Aorta (tissue), 5 donors: Measurements from ENCODE around the gene GCGR. TPM values are rescaled to one million over a fixed set of nuclear protein-coding genes. Genes with fewer than 3 reads are reported as not detected.

ENCODE experiments used
- ATAC-seq: fragments of 200-7000 bp; cut with Tn5 transposase; one replicate; pipeline ENCODE4 v1.9.1; 2022; ENCODE audit warnings: moderate library complexity; ENCODE audit not compliant: low FRiP score
- DNase-seq, 2 donors: peaks; one replicate each; pipeline ENCODE4 v3.0.0-alpha.2; 2020
- H3K27ac ChIP-seq, 2 donors: one replicate each; pipeline ENCODE4 v1.5.1; 2013; ENCODE audit warnings: low read length in 2 of 2, mild to moderate bottlenecking in 2 of 2, moderate library complexity in 2 of 2, control low read depth in 1 of 2, inconsistent platforms in 1 of 2, low read depth in 1 of 2
- H3K27me3 ChIP-seq, 2 donors: one replicate each; pipeline ENCODE4 v1.6.1; 2013; ENCODE audit warnings: control low read depth in 1 of 2, low read length in 1 of 2, mild to moderate bottlenecking in 1 of 2, moderate library complexity in 1 of 2; ENCODE audit not compliant: insufficient read depth in 2 of 2, control insufficient read depth in 1 of 2
- H3K36me3 ChIP-seq, 2 donors: one replicate each; pipeline ENCODE4 v1.6.1; 2013; ENCODE audit warnings: control low read depth in 1 of 2, low read length in 1 of 2, mild to moderate bottlenecking in 1 of 2; ENCODE audit not compliant: insufficient read depth in 2 of 2, control insufficient read depth in 1 of 2
- H3K4me1 ChIP-seq, 2 donors: one replicate each; pipeline ENCODE4 v1.6.1; 2013; ENCODE audit warnings: low read length in 2 of 2, control low read depth in 1 of 2, mild to moderate bottlenecking in 1 of 2, moderate library complexity in 1 of 2; ENCODE audit not compliant: insufficient read depth in 2 of 2, control insufficient read depth in 1 of 2
- H3K4me3 ChIP-seq, 2 donors: one replicate each; pipeline ENCODE4 v1.5.1; 2013; ENCODE audit warnings: low read length in 2 of 2, control low read depth in 1 of 2, mild to moderate bottlenecking in 1 of 2
- H3K9me3 ChIP-seq: one replicate; pipeline ENCODE4 v1.6.1; 2013; ENCODE audit warnings: mild to moderate bottlenecking, low read length; ENCODE audit not compliant: control insufficient read depth
- WGBS, 2 donors: extraction: QIAGEN DNeasy Blood & Tissue Kit; methylation state at CpG; one replicate each; pipeline ENCODE4 v1.1.7; 2013; 5-methylcytosine and 5-hydroxymethylcytosine counted together
- intact Hi-C, 2 donors: fragments of 100-400 bp; cut with DNase I; formaldehyde crosslinking; loops; one replicate each; pipeline versions ENCODE4 v1.14.2 to v1.15.0; 2022
- polyA plus RNA-seq, 2 donors: library from polyadenylated mRNA; stranded (reverse); fragments of 200-250 nt; gene quantifications; one replicate each; pipeline ENCODE4 v1.2.3, GENCODE V29; 2013
- total RNA-seq, 2 donors: library from RNA; stranded (reverse); fragmentation: NEBNext Ultra II Directional; extraction: Animal tissue kit (Norgen Biotek cat#: 25700); gene quantifications; one replicate each; pipeline ENCODE4 v1.2.1, GENCODE V29; 2021
- donor health status: healthy with polysubstance abuse.
- donor health status: Bipolar disorder and iron deficiency.
- donor health status: DM: no; HTN: no; CAD: no.
- donor health status: DM: no; HTN: no; CAD: no.
- donor health status: DM: yes; HTN: yes; CAD: no.

GCGR gene
- total and polyA plus RNA-seq, 4 donors, result 0.39 to 0.63 TPM; not detected in 2

- no peak for DNase-seq
- H3K27ac ChIP-seq, result no peak overlapping the region
- peaks cover 3 to 4% of the 10 kb centered on the region in 2 donors for H3K4me1 ChIP-seq
- H3K36me3 ChIP-seq, result peaks cover 0 to 3% of the 10 kb centered on the region in 2 donors
- 75 to 78% methylated on average over 6 of the region's 6 CpGs for WGBS, 2 donors
- no peaks in the 10 kb centered on the region for H3K9me3 ChIP-seq
- H3K4me3 ChIP-seq, result no peak overlapping the region
- intact Hi-C loops, result loop anchor here in 1 of 2 donors (5.0 kb wide), 1 partner anchor 41 kb away; no protein-coding TSS in a partner anchor
- ATAC-seq, result no peak
- peaks cover 0 to 13% of the 10 kb centered on the region in 2 donors for H3K27me3 ChIP-seq
These were observed 59.2 kb downstream of the GCGR start for GRCh38 chr17:81863123-81863675.

Other genes with a start within 250 kb of the GCGR start
- 10 to 100 TPM; 74.4 to 94.3 TPM for gene NPLOC4, start 167.0 kb upstream of the GCGR start, total RNA-seq
- 10 to 100 TPM; 26.7 to 66.8 TPM for gene NPLOC4, start 167.0 kb upstream of the GCGR start, polyA plus RNA-seq
- gene TSPAN10, start 167.0 kb upstream of the GCGR start, total RNA-seq, result under 1 TPM; 0.29 to 0.66 TPM
- gene TSPAN10, start 167.0 kb upstream of the GCGR start, polyA plus RNA-seq, result under 1 TPM; 0.25 to 0.28 TPM
- gene PDE6G, start 147.6 kb upstream of the GCGR start, total RNA-seq, result under 1 TPM in 1 of 2 donors, not detected in 1; 0.58 TPM
- gene PDE6G, start 147.6 kb upstream of the GCGR start, polyA plus RNA-seq, result under 1 TPM in 1 of 2 donors, not detected in 1; 0.43 TPM
- gene OXLD1, start 137.5 kb upstream of the GCGR start, total RNA-seq, result 10 to 100 TPM; 14.0 to 20.0 TPM
- gene OXLD1, start 137.5 kb upstream of the GCGR start, polyA plus RNA-seq, result 10 to 100 TPM; 24.8 to 59.3 TPM
- gene CCDC137, start 137.4 kb upstream of the GCGR start, total RNA-seq, result 10 to 100 TPM; 13.0 to 13.4 TPM
- 10 to 100 TPM in 1 of 2 donors, 1 to 10 TPM in 1; 7.9 to 13.7 TPM for gene CCDC137, start 137.4 kb upstream of the GCGR start, polyA plus RNA-seq
- gene ARL16, start 120.4 kb upstream of the GCGR start, total RNA-seq, result 10 to 100 TPM; 20.5 to 29.7 TPM
- gene ARL16, start 120.4 kb upstream of the GCGR start, polyA plus RNA-seq, result 10 to 100 TPM; 38.4 to 87.4 TPM
- 10 to 100 TPM; 88.1 to 88.7 TPM for gene HGS, start 120.1 kb upstream of the GCGR start, total RNA-seq
- gene HGS, start 120.1 kb upstream of the GCGR start, polyA plus RNA-seq, result 100 to 1,000 TPM in 1 of 2 donors, 10 to 100 TPM in 1; 49.1 to 277 TPM
- gene MRPL12, start 100.8 kb upstream of the GCGR start, total RNA-seq, result 10 to 100 TPM; 21.1 to 27.1 TPM
- 10 to 100 TPM; 40.1 to 57.7 TPM for gene MRPL12, start 100.8 kb upstream of the GCGR start, polyA plus RNA-seq
- 1 to 10 TPM; 2.1 to 3.0 TPM for gene SLC25A10, start 91.9 kb upstream of the GCGR start, total RNA-seq
- 1 to 10 TPM; 2.9 to 6.4 TPM for gene SLC25A10, start 91.9 kb upstream of the GCGR start, polyA plus RNA-seq
- 100 to 1,000 TPM in 1 of 2 donors, 10 to 100 TPM in 1; 93.5 to 105 TPM for gene MCRIP1, start 29.1 kb downstream of the GCGR start, total RNA-seq
- gene MCRIP1, start 29.1 kb downstream of the GCGR start, polyA plus RNA-seq, result 100 to 1,000 TPM; 158 to 310 TPM
- not detected for gene PPP1R27, start 30.9 kb downstream of the GCGR start, total RNA-seq
- under 1 TPM in 1 of 2 donors, not detected in 1; 0.41 TPM for gene PPP1R27, start 30.9 kb downstream of the GCGR start, polyA plus RNA-seq
- gene P4HB, start 56.4 kb downstream of the GCGR start, total RNA-seq, result 100 to 1,000 TPM; 407 to 436 TPM
- 100 to 1,000 TPM; 275 to 537 TPM for gene P4HB, start 56.4 kb downstream of the GCGR start, polyA plus RNA-seq
- gene ARHGDIA, start 67.2 kb downstream of the GCGR start, total RNA-seq, result 100 to 1,000 TPM; 303 to 422 TPM
- 100 to 1,000 TPM; 163 to 310 TPM for gene ARHGDIA, start 67.2 kb downstream of the GCGR start, polyA plus RNA-seq
- gene ALYREF, start 87.4 kb downstream of the GCGR start, total RNA-seq, result 10 to 100 TPM; 38.6 to 43.3 TPM
- 10 to 100 TPM; 29.7 to 36.1 TPM for gene ALYREF, start 87.4 kb downstream of the GCGR start, polyA plus RNA-seq
- 10 to 100 TPM; 65.6 to 80.1 TPM for gene ANAPC11, start 87.6 kb downstream of the GCGR start, total RNA-seq
- gene ANAPC11, start 87.6 kb downstream of the GCGR start, polyA plus RNA-seq, result 100 to 1,000 TPM; 190 to 195 TPM
- gene NPB, start 98.1 kb downstream of the GCGR start, total RNA-seq, result 1 to 10 TPM in 1 of 2 donors, under 1 TPM in 1; 0.58 to 1.0 TPM
- 1 to 10 TPM in 1 of 2 donors, not detected in 1; 2.4 TPM for gene NPB, start 98.1 kb downstream of the GCGR start, polyA plus RNA-seq
- gene PCYT2, start 107.2 kb downstream of the GCGR start, total RNA-seq, result 10 to 100 TPM; 14.6 to 20.8 TPM
- gene PCYT2, start 107.2 kb downstream of the GCGR start, polyA plus RNA-seq, result 10 to 100 TPM; 30.1 to 33.2 TPM
- 10 to 100 TPM; 18.6 to 21.6 TPM for gene SIRT7, start 114.0 kb downstream of the GCGR start, total RNA-seq
- gene SIRT7, start 114.0 kb downstream of the GCGR start, polyA plus RNA-seq, result 10 to 100 TPM in 1 of 2 donors, 1 to 10 TPM in 1; 8.5 to 43.1 TPM
- 10 to 100 TPM; 29.4 to 38.6 TPM for gene MAFG, start 123.6 kb downstream of the GCGR start, total RNA-seq
- gene MAFG, start 123.6 kb downstream of the GCGR start, polyA plus RNA-seq, result 10 to 100 TPM in 1 of 2 donors, 1 to 10 TPM in 1; 9.9 to 16.0 TPM
- gene PYCR1, start 133.2 kb downstream of the GCGR start, total RNA-seq, result 10 to 100 TPM in 1 of 2 donors, 1 to 10 TPM in 1; 9.4 to 23.4 TPM
- 1 to 10 TPM; 4.3 to 6.4 TPM for gene PYCR1, start 133.2 kb downstream of the GCGR start, polyA plus RNA-seq
- not detected for gene MYADML2, start 143.1 kb downstream of the GCGR start, total RNA-seq
- not detected for gene MYADML2, start 143.1 kb downstream of the GCGR start, polyA plus RNA-seq
- under 1 TPM in 1 of 2 donors, not detected in 1; 0.60 TPM for gene NOTUM, start 157.0 kb downstream of the GCGR start, total RNA-seq
- 1 to 10 TPM in 1 of 2 donors, not detected in 1; 1.0 TPM for gene NOTUM, start 157.0 kb downstream of the GCGR start, polyA plus RNA-seq
- gene ASPSCR1, start 173.5 kb downstream of the GCGR start, total RNA-seq, result 10 to 100 TPM; 30.3 to 30.5 TPM
- 100 to 1,000 TPM in 1 of 2 donors, 10 to 100 TPM in 1; 15.0 to 108 TPM for gene ASPSCR1, start 173.5 kb downstream of the GCGR start, polyA plus RNA-seq
- gene CENPX, start 218.7 kb downstream of the GCGR start, total RNA-seq, result 10 to 100 TPM; 31.0 to 33.2 TPM
- gene CENPX, start 218.7 kb downstream of the GCGR start, polyA plus RNA-seq, result 100 to 1,000 TPM; 109 TPM
- 1 to 10 TPM; 4.3 to 10.0 TPM for gene LRRC45, start 219.2 kb downstream of the GCGR start, total RNA-seq
- 10 to 100 TPM in 1 of 2 donors, 1 to 10 TPM in 1; 3.1 to 20.1 TPM for gene LRRC45, start 219.2 kb downstream of the GCGR start, polyA plus RNA-seq
- under 1 TPM in 1 of 2 donors, not detected in 1; 0.57 TPM for gene RAC3, start 227.5 kb downstream of the GCGR start, total RNA-seq
- gene RAC3, start 227.5 kb downstream of the GCGR start, polyA plus RNA-seq, result 1 to 10 TPM in 1 of 2 donors, under 1 TPM in 1; 0.63 to 2.8 TPM
- gene DCXR, start 233.5 kb downstream of the GCGR start, total RNA-seq, result 10 to 100 TPM; 34.9 to 62.2 TPM
- 10 to 100 TPM; 80.1 to 81.0 TPM for gene DCXR, start 233.5 kb downstream of the GCGR start, polyA plus RNA-seq
- 10 to 100 TPM; 28.2 to 34.0 TPM for gene RFNG, start 247.7 kb downstream of the GCGR start, total RNA-seq
- gene RFNG, start 247.7 kb downstream of the GCGR start, polyA plus RNA-seq, result 10 to 100 TPM; 28.3 to 73.0 TPM
- 10 to 100 TPM; 46.9 to 60.7 TPM for gene GPS1, start 247.7 kb downstream of the GCGR start, total RNA-seq
- 100 to 1,000 TPM in 1 of 2 donors, 10 to 100 TPM in 1; 47.6 to 171 TPM for gene GPS1, start 247.7 kb downstream of the GCGR start, polyA plus RNA-seq